ENCODE measurements around the gene BCL7C. TPM values are rescaled to one million over a fixed set of nuclear protein-coding genes. Genes with fewer than 3 reads are reported as not detected.

The BCL7C gene
- total and polyA plus RNA-seq, 2 of the 13 experiments (the other 11 are each of a cell fraction or from before 2014, with no cell fraction given), result 17.7 to 33.8 TPM

- TF ChIP-seq ZNF503 (CRISPR knock-in tag; IDR thresholded peaks at IDR 0.05) (no peak), ZFP91 (CRISPR knock-in tag; IDR thresholded peaks at IDR 0.05; ENCODE audit: borderline replicate concordance) (peak; percentile 88), AHDC1 (CRISPR knock-in tag; IDR thresholded peaks at IDR 0.05; ENCODE audit: borderline replicate concordance) (no peak; the same call in 1 of the 2 replicates), FOXC1 (CRISPR knock-in tag; IDR thresholded peaks at IDR 0.05; ENCODE audit: borderline replicate concordance) (peak; percentile 97), CSRNP2 (CRISPR knock-in tag; conservative IDR thresholded peaks at IDR 0.05; ENCODE audit: low read depth) (no peak; the same call in 1 of the 2 replicates), MBNL3 (CRISPR knock-in tag; conservative IDR thresholded peaks at IDR 0.05) (no peak), MZF1 (CRISPR knock-in tag; IDR thresholded peaks at IDR 0.05; ENCODE audit: borderline replicate concordance) (no peak), PRPF4 (IDR thresholded peaks at IDR 0.05; ENCODE audit: low read depth, low read length, poor library complexity, severe bottlenecking) (no peak), KAT2B (IDR thresholded peaks at IDR 0.05; ENCODE audit: borderline replicate concordance, low read depth, low read length) (no peak), ZNF713 (CRISPR knock-in tag; IDR thresholded peaks at IDR 0.05) (no peak; the same call in none of the 2 replicates), ZNF501 (CRISPR knock-in tag; IDR thresholded peaks at IDR 0.05) (no peak), NR1H2 (CRISPR knock-in tag; IDR thresholded peaks at IDR 0.05; ENCODE audit: borderline replicate concordance, low read depth) (peak; percentile 99), ZNF879 (CRISPR knock-in tag; IDR thresholded peaks at IDR 0.05) (no peak), PHF21A (CRISPR knock-in tag; IDR thresholded peaks at IDR 0.05) (peak; percentile 60), ZBTB42 (CRISPR knock-in tag; IDR thresholded peaks at IDR 0.05) (no peak), IRF9 (CRISPR knock-in tag; IDR thresholded peaks at IDR 0.05; ENCODE audit: borderline replicate concordance) (peak; percentile 97), FOXK2 (IDR thresholded peaks at IDR 0.05) (no peak)
Observed at GRCh38 chr16:30893744-30894539, at the start of gene BCL7C (continued).

Data from HepG2 (cell line).